HG03060 (cell line): ENCODE measurements around the gene CD8B.
"Not testable (repeated sequence)": the region's sequence is repeated elsewhere in the genome, so short reads cannot be mapped to it uniquely, and the experiment has no call there.

Experiments used
- ATAC-seq: cut with Tn5 transposase; IDR thresholded peaks from one replicate; pipeline ENCODE4 v1.9.1; 2021; ENCODE audit warnings: low read depth, moderate number of reproducible peaks; ENCODE audit not compliant: unreplicated experiment

The CD8B gene

DNA sequence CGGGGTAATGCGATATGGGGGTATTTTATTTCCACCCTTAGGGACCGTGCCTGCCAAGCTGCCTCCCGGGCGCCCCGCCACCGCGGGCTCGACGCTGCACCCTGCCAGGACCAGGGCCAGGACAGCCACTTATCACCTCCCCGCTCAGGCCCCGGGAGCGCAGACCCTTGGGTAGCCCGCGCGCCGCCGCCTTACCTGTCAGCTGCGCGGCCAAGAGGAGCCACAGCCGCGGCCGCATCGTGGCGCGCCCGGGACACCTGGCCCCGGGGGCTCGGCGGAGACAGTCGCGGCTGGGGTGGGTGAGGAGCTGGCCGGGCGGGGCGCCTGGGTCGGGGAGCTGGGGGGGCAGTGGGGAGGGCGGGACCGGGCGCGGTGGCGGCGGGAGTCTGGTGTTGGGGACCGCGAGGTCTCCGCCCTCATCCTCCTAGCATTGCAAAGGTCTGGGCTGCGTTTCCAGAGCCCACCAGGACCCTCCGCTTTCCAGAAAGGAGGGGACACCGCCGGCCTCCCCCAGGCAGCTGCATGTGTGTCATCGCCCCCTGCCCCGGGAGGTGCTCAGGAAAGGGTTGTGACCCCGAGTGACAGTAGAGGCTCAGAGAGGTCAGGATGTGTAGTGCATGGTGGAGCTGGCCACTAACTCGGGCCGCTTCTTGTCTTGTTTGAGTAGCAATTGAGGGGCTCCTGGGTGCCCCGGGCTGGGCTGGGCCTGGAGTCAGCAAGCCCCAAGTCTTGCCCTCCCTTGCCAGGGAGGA lies at the start of gene CD8B:
CD8B (minus strand) TSS at position 259 of the 752 bp plus-strand sequence; CDS start at position 238, 21 bp downstream.
- ATAC-seq = not testable (repeated sequence)

DNA sequence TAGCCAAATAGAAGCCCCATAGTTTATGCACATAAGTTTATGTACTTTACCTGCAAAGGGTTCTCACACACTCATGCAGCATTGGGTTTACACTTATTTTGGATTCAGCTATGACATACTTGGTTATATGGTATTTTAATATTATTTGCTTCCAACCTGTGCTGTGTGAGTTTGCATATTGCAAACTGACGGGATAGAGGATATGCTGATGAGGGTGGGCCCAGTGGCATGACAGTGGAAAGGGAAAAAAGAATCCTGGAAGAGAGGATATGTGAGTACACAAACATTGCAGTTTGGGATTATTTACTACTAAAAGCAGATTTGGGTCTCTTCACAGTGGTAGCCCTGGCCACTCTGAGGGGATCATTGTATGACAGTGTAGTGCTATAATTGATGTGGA lies 44.2 kb upstream of the CD8B start:
- not testable (repeated sequence) for ATAC-seq

DNA sequence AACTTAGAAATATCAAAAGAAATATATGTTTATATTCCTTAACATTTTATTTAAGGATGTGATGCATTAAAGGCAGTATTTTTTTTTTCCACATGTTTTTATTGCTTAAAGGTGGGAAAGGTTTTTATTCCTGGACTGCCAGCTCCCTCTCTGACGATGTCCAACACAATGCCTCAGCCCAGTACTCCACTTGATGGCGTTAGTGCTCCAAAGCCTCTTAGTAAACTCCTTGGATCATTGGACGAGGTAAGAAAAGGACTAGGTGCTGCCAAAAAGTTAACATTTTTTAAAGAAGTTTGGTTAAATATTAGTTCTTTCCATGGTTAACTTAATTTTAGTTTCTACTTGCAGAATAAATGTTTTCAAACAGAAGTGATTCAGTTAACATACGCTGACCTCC lies 39.0 kb upstream of the CD8B start:
- not testable (repeated sequence) for ATAC-seq

DNA sequence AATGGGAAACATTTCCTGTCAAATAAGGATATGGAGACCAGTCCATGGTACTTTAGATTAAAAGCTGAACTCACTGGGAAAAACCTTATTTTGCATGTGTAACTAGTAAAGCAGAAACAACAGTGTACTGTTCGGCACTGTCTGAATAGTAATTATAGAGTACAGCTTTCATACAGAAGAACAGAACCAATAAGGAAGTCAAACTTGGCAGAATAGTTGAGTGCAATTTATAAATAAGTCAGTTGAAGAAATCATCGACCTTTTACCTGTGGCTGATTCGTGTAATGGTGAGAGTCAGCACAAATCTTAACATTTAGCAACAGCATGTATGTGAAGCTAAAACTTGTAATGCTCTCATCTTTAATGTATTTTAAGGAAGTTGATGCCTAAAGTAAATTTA lies 24.3 kb upstream of the CD8B start:
- not testable (repeated sequence) for ATAC-seq

DNA sequence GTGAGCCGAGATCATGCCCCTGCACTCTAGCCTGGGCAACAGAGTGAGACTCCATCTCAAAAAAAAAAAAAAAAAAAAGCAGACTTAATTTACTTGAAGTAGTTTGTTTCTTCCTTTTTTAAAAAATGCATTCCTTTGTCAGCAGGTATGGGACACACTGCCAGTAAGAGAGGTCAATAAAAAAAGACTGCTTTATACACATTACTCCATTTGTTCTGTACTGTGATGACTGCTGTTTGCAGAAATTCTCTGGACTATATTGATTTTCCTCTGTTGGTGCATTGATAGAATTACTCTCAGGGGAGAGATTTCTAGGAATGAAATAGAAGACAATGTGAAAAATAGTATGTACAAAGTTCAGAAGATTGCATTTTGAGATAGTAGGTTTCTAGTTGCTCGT lies 21.2 kb upstream of the CD8B start:
- ATAC-seq = not testable (repeated sequence)

DNA sequence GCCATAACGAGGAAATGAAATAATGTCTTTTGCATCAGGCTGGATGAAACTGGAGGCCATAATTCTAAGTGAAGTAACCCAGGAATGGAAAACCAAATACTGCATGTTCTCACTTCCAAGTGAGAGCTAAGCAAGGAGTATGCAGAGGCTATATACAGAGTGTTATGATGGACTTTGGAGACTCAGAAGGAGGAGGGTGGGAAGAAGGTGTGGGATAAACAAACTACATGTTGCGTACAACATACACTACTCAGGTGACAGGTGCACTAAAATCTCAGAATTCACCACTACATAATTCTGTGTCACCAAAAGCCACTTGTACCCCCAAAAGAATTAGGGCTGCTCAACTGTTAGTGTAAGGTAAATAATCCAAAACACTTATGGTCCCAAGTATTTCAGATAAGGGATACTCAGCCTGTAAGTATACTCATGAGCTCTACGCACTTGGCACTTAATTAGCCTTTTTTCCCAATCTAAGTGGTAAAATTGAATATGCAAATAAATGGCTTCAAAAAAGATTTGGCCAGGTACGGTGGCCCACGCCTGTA lies 20.5 kb upstream of the CD8B start:
- ATAC-seq = not testable (repeated sequence)

DNA sequence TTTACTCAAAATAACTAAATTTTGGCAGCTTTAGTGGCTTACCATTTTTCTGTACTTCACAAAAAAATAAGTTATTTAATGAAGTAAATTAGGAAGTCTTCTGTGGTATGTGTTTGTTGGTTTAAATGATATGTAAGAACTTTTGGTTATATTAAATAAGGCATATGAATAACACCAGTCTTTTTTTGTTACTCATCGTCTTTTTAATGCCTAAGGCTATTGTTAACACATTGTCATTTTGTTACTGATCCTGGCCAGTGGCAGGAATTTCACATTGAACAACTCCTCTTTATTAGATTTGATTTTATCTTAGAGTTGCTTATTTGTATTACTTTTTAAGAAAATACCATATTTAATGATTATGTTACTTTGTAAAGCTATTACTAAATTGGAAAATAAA lies 17.3 kb upstream of the CD8B start:
- ATAC-seq = not testable (repeated sequence)

DNA sequence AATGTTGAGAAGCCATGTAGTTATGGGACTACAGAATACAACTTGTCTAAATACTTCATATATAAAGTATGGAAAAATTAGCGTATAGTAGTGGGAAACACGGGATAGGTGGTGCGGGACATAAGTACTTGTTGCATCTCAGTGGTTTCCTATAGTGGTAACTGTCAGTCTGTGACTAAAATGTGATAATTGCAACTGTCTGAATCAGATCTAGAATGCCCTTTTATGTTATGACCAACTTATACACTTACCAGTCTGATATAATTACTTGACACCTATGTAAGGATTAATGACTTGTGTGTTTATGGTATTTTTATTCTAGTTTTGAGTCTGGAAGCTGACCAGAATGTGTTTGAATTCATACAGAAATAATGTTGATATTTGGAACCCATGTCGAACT lies 9.3 kb upstream of the CD8B start:
- not testable (repeated sequence) for ATAC-seq

DNA sequence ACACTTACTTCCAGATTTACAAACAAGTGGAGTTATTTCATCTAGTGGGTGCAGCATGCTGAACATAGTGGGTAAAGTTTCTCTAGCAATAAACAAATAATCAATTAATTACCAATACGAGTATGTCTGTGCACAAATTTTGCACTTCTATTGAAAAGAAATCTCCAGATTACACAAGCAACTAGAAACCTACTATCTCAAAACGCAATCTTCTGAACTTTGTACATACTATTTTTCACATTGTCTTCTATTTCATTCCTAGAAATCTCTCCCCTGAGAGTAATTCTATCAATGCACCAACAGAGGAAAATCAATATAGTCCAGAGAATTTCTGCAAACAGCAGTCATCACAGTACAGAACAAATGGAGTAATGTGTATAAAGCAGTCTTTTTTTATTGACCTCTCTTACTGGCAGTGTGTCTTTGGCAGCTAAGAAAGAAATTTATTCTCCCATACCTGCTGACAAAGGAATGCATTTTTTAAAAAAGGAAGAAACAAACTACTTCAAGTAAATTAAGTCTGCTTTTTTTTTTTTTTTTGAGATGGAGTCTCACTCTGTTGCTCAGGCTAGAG lies 7.3 kb upstream of the CD8B start:
- ATAC-seq = not testable (repeated sequence)

DNA sequence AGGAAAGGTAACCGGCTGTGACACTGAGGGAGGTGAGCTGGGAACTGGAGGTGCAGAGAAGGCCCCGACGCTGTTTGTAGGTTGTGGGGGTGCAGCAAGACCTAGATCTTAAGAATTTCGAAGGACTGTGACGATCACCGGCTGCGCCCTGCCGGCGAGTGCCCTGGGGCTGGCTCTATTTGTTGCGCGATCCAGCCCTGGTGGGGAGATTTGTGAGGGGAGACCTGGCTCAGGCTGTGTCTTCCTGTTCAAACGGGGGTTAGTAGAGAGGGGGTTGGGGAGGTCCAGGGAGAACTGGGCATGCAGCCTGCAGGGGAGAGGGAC lies 656 bp upstream of the CD8B start:
- not testable (repeated sequence) for ATAC-seq

DNA sequence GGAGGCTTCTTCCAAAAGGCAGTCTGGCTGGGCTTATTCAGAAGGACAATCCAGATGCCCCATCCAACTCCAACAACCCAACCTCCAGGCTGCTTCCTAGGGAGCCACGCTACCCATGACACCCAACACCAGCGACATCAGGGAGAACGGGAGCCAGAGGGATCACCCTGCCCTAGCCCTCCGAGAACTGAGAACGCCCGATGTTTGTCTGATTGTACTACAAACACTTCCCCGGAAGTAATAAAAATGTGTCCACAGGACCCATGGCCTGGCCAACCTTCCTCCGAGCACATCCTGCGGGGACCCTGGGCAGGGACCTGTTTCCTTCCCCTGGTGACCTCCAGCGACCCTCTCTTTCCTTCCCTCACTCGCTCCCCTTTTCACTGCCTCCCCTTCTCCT lies 511 bp downstream of the CD8B start:
- not testable (repeated sequence) for ATAC-seq

DNA sequence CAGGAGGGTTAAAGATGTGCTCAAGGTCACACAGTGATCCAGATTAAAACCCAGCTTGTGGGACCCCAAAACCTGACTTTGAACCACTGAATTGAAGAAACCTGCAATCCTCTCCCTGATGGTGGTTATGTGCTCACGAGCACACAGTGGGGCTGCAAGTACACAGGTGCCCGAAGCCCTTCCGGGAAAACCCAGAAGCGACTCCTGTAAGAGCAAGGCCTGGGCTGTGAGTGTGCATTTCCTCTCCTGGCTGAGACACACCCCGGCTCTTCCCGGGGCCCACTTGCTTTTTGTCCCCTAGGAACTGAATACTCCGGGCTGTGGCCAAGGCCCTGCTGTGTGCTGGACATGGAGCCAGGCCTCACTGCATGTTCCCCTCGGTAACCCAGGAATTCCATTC lies 1.1 kb downstream of the CD8B start:
- ATAC-seq = not testable (repeated sequence)

DNA sequence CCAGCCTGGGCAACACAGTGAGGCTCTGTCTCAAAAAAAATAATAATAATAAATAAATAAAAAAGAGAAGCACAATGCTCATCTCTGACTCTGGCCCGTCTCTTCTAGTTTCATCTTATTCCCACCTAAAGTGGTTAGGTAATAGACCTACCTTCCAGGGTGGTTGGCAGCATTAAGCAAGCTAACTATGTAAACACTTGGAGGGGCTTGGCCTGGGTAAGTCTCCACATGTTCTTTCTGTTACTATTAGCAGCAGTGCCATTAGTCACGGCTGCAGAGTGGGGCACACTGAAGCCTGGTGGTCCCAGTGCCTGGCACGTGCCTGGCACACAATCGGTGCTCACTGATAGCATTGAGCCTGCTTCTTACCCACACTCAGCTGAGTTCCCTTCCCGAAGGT lies 4.0 kb downstream of the CD8B start:
- ATAC-seq = not testable (repeated sequence)

DNA sequence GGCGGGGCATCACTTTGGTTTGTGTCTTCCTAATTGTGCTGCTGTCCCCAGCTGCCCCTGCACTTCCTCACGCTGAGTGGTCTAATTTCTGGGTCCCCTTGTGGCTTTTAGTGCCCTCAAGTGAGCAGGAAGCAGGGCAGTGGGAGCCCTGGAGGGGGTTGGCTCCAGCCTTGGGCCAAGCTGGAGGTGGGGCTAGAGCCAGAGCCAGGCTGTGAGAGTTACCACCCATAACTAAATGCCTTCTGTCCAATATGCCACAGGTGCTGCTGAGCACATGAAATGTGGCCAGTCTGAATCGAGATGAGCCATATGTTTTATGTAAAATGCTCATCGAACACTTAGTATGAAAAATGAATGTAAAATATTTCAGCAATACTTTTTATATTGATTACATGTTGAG lies 5.2 kb downstream of the CD8B start:
- ATAC-seq = not testable (repeated sequence)

DNA sequence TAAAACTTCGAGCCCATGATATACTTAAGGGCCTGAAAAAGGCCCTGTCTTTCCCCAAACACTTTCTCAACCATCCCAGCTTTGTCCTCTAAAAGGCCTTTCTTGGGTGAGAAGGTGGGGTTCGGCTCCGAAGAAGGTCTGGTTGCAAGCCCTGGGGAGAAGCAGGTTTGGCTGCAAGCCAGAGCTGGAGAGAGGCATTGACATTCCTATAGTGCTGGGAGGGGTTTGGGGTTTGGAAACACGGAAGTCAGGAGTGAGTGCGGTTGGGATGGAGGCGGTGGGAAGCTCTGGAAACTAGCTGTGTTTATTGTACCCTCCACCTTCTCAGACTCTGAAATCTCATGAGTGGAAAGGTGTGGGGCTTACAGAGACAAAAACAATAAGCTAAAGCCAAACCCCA lies 5.7 kb downstream of the CD8B start:
- not testable (repeated sequence) for ATAC-seq

DNA sequence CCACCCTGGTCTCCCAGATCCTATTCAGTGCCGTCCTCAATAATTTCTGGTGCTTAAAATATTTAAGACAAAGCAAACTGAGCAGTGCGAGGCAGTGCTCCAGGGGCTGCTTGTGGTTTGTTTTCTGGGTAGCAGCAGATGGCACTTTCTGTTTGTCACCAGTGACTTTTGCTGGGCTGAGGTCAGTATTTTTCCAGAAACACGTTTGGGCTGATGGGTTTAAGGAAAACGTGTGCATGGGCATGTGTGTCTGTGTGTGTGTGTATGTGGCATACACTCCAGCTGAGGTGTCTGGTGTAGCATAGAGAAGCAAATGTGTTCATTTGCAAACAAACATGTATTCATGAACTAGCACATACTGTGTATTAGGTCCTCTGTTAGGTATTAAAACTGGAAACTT lies 10.1 kb downstream of the CD8B start:
- not testable (repeated sequence) for ATAC-seq

DNA sequence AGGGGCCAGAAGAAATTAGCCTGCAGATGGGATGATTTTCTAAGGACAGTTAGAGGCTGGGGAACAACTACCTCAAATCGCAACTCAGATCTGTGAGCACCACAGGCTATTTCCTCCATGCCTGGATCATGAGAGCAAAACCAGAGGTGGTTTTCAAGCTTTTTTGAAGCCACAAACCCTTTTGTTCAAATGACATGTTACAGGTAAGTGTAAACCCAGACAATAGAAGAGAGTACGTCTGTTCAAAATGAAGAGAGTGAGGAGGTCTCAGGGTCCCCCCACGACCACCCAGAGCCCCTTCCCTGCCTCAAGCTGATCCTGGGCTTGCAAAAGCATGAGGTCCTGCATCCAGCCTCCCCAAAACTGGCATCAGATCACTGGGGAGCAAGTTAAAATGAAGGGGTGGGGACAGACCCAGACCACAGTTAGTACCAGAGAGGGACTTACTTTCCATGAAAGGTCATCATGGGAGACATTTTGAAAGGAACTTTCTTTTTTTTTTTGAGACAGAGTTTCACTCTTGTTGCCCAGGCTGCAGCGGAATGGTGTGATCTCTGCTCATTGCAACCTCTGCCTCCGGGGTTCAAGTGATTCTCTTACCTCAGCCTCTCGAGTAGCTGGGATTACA lies 19.0 kb downstream of the CD8B start:
- ATAC-seq = not testable (repeated sequence)

DNA sequence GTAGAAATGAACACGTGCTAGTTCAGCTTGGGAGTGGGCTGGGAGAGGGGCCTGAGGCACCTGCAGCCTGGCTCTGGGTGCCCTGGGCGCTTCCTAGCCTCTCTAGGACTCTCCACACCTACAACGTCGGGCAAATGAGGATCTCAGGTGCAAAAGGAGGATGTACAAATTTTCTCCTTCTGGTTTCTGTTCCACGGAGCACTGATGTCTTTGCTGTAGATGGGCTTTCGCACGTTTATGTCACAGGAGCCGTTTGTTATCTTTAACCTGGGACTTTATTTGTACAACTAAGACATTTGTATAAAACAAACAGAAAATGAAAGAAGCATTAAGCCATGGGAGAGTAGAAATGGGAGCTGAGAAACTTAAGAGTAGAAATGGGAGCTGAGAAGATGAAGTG lies 20.4 kb downstream of the CD8B start:
- not testable (repeated sequence) for ATAC-seq

DNA sequence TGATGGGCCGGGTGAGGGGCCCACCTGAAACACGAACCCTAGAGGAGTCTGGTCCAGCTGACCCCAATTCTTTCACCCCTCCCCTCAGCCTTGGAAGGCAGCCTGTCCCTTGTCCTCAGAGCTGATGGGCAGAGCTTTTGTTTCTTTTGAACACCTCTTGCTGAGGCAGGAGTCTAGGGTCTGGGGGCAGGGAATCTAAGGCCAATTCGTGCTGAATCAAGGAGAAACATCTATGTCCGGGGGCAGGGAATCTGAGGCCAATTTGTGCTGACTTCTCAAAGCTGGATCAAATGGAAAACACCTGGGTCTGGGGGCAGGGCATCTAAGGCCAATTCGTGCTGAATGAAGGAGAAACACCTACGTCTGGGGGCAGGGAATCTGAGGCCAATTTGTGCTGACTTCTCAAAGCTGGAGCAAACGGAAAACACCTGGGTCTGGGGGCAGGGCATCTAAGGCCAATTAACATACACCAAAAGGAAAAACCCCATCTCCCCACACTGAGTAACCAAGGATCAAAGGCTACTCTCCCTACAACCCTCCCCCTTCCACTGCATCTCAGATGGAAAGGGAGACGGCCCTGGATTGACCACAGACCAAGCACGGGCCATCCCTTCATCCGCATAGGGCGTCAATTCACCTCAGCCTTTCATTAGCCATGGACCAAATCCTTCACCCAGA lies 21.7 kb downstream of the CD8B start:
- ATAC-seq = not testable (repeated sequence)

DNA sequence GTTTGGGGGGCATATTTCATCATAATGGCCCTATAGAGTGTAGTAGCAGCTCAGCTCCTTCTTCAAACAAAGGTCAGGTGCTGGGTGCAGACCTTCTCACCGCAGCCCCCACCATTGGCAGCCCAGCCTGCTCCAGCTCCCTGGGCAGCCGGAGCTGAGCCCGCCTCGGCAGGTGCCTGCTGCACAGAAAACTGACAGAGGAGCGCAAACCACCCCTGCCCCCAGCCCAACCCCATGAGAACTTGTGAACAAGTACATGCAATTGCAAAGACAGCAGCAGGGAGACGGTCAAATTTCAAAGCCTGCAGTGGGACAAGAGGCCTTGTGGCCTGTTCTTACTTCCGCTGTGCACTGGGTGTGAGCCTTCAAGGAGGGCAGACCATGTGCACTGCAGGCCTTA lies 22.2 kb downstream of the CD8B start:
- ATAC-seq = not testable (repeated sequence)

DNA sequence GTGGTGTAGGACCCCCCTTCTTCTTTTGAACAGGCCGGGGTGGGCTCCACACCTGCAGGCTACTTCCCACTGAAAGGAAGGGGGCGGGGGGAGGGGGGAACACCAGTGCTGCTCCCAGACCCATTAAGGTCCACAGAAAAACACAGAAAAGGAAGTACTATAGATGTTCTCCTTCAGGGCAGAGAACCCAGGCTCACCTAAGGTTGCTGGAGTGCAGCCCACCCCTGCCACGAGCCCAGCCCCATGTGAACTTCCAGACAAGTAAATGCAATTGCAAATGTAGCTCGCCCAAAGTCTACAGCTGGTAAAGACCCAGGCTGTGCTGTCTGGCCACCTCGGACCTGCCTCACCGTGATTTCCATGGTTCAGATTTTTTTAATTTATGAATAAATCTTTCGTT lies 24.0 kb downstream of the CD8B start:
- ATAC-seq = not testable (repeated sequence)
